SK-N-MC (cell line): ENCODE measurements around the gene ASXL3.

ENCODE experiments used
- EZH2 ChIP-seq: fragments of 200-600 bp; sonication (generic); IDR thresholded peaks from one replicate; pipeline ENCODE4 v1.6.1; 2017; ENCODE audit warnings: antibody characterized with exemption
- POLR2AphosphoS5 ChIP-seq: IDR thresholded peaks from 2 replicates; pipeline ENCODE4 v1.6.1; 2012; ENCODE audit warnings: mild to moderate bottlenecking, low read depth, low read length, borderline replicate concordance

GRCh38 chr18:33562741-33563140 lies 15.3 kb upstream of the ASXL3 start:
- no peak for TF ChIP-seq POLR2AphosphoS5
- no peak for TF ChIP-seq EZH2
